ENCODE results near the gene TRABD2B.

Gene TRABD2B

DNA sequence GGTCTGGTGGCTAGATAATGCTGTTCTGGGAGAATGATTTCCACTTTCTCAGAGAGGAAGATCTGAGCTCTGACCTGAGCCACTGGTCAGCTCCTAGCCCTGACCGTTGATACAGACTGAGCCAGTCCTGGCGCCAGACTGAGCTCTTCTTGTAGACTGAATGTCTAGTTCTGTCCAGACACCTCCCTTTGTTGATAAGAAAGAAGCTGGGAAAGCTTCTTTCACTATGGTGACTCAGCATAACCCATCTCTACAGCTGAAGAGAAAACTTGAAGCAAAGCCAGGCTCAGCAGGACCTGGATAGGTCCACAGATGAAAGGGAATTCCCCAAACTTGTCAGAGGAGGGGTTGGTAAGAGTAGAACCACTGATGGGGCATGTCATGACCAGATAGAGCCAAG is 9.9 kb upstream of the TRABD2B start:
- in situ Hi-C loops (cut with HindIII; ENCODE audit: low sequenced_read_pairs): no loop called here
- peak; percentile 29 for DNase-seq (ENCODE audit: low read depth, low spot score)
- no peak overlapping the region for H3K4me3 ChIP-seq (ENCODE audit: low read depth, low read length)
- TF ChIP-seq, protein P1, sequence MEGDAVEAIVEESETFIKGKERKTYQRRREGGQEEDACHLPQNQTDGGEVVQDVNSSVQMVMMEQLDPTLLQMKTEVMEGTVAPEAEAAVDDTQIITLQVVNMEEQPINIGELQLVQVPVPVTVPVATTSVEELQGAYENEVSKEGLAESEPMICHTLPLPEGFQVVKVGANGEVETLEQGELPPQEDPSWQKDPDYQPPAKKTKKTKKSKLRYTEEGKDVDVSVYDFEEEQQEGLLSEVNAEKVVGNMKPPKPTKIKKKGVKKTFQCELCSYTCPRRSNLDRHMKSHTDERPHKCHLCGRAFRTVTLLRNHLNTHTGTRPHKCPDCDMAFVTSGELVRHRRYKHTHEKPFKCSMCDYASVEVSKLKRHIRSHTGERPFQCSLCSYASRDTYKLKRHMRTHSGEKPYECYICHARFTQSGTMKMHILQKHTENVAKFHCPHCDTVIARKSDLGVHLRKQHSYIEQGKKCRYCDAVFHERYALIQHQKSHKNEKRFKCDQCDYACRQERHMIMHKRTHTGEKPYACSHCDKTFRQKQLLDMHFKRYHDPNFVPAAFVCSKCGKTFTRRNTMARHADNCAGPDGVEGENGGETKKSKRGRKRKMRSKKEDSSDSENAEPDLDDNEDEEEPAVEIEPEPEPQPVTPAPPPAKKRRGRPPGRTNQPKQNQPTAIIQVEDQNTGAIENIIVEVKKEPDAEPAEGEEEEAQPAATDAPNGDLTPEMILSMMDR (IDR thresholded peaks at IDR 0.05; ENCODE audit: low read depth, low read length): no peak

DNA sequence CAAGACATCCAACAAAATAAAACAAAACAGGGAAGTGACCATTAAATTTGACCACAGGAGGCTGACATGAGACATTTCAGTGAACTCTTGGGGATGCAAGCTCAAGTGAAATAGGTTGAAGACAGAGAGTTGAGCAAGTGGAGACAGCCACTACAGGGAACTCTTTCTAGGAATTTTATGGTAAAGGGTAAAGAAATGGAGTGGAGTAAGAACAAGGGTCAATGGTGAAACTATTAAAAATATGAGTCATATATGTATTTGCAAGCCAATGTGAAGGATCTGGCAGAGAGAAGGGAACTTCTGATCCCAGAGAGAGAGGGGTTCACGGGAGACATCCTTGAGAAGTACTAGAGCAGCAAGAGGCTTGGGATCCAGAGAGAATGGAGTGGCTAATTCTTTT is 9.1 kb upstream of the TRABD2B start:
- DNase-seq (ENCODE audit: low read depth, low spot score): no peak
- TF ChIP-seq, protein P1 (IDR thresholded peaks at IDR 0.05; ENCODE audit: low read depth, low read length): no peak
- in situ Hi-C loops (cut with HindIII; ENCODE audit: low sequenced_read_pairs): no loop called here

DNA sequence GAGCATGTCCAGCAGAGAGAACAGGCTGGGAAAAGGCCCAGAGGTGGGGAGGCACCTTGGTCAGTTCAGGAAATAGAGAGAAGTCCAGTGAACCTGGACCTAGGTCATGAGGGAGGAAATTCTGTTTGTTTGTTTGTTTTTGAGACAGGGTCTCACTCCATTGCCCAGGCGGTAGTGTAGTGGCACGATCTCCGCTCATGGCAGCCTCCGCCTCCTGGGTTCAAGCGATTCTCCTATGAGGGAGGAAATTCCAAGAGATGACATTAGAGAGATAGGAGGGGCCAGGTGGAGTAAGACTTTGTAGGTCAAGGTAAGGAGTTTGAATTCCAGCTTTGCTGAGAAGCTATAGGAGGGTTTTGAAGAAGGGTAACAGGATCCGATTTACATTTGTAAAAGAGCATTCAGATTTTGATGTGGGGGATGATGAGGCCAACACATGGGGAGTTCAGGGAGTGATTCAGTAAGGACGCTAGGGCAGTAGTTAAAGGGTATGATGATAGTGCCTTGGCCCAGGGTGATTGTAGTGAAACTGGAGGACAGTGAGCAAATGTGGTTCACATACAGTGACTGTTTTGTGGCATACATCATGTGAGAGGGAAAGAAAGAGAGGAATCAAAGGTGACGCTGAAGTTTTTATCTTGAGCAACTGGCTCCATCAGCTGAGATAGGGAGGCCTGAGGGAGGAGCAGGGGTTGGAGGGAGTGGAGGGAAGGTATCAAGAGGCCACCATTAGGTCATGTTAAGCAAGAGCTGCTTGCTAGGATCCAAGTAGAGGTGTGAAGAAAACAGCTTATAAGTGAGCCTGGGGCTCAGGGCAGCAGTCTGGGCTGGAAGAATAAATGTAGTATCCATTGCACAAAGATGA is 8.3 kb upstream of the TRABD2B start:
- TF ChIP-seq, protein P1 (IDR thresholded peaks at IDR 0.05; ENCODE audit: low read depth, low read length): no peak
- no peak overlapping the region for H3K4me3 ChIP-seq (ENCODE audit: low read depth, low read length)
- no peak for DNase-seq (ENCODE audit: low read depth, low spot score)
- in situ Hi-C loops (cut with HindIII; ENCODE audit: low sequenced_read_pairs): no loop called here

More for the DNA sequence above, 9.1 kb upstream of the TRABD2B start:
- H3K4me3 ChIP-seq (ENCODE audit: low read depth, low read length): no peak overlapping the region

DNA sequence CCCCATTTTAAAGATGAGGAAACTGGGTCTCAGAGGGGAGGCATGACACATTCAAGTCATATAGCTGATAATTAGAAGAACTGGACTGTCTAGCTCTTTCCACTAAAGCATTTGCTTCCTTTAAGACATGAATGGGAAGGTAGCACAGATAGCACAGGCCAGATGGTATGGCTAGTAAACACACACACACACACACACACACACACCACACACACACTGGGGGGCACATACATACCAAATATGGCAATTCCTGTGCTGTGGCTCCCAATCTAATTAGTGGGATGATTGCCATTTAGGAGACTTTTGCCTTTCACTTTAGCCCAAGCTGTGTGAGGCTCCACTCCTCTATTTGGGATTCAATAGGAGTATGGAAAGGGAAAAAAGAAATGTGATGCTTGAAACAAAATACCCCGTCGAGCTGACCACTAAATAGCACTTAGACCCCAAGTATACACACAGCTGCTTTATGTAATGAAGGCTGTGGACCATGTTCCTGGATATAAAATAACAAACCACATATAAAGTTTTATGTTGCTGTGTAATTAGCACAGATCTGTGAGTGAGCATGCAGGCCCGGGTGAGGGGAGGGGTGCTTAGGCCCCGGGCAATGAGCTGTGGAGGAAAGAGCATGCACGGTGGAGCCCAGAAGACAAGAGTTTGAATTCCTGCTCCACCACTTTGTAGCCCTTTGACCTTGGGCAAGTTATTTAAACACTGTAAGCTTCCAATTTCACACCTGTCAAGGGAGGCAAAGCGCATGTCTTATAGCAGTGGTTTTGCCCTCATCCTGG is 6.8 kb upstream of the TRABD2B start:
- no peak for DNase-seq (ENCODE audit: low read depth, low spot score)
- in situ Hi-C loops (cut with HindIII; ENCODE audit: low sequenced_read_pairs): no loop called here
- TF ChIP-seq, protein P1 (IDR thresholded peaks at IDR 0.05; ENCODE audit: low read depth, low read length): no peak
- no peak overlapping the region for H3K4me3 ChIP-seq (ENCODE audit: low read depth, low read length)

DNA sequence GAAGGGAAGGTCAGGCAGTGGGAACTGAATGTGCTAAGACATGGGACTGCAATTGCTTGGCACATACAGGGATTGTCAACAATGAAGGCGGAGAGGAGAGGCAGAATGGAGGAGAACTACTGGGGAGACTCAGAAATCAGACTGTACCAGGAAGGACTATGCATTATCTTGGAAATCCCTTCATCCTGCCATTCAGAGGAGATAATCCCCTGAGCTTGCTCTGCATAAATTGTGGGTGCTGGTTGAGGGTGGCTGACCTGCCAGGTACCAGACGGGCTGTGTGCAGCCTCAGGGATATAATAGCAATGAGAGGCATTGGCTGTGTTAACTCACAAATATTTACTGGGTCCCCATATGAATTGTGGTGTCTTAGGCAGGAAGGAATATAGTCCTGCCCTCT is 5.0 kb upstream of the TRABD2B start:
- no peak for DNase-seq (ENCODE audit: low read depth, low spot score)
- in situ Hi-C loops (cut with HindIII; ENCODE audit: low sequenced_read_pairs): no loop called here
- TF ChIP-seq, protein P1 (IDR thresholded peaks at IDR 0.05; ENCODE audit: low read depth, low read length): no peak
- H3K4me3 ChIP-seq (ENCODE audit: low read depth, low read length): no peak overlapping the region

DNA sequence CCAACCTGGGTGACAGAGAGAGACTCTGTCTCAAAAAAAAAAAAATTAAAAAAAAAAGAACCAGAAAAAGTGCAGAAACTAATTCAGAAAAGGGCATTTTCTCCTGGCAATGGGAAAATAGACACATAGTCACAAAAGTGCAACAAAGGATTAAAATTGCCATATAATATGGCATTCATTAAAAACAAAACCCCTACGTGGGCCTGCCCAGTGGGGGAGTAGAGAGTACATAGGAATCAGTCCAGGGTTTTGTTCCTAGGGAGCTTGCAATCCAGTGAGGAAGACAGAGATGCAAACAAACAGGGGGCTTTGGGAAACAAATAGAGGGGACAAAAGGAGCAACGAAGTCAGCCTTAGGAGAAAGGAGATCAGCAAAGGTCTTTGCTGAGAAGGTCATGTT is 4.5 kb upstream of the TRABD2B start:
- TF ChIP-seq, protein P1 (IDR thresholded peaks at IDR 0.05; ENCODE audit: low read depth, low read length): no peak
- no peak overlapping the region for H3K4me3 ChIP-seq (ENCODE audit: low read depth, low read length)
- in situ Hi-C loops (cut with HindIII; ENCODE audit: low sequenced_read_pairs): no loop called here
- no peak for DNase-seq (ENCODE audit: low read depth, low spot score)

All from astrocyte of the spinal cord (primary cell).